Measurements from ENCODE around the gene RPA3.

DNA sequence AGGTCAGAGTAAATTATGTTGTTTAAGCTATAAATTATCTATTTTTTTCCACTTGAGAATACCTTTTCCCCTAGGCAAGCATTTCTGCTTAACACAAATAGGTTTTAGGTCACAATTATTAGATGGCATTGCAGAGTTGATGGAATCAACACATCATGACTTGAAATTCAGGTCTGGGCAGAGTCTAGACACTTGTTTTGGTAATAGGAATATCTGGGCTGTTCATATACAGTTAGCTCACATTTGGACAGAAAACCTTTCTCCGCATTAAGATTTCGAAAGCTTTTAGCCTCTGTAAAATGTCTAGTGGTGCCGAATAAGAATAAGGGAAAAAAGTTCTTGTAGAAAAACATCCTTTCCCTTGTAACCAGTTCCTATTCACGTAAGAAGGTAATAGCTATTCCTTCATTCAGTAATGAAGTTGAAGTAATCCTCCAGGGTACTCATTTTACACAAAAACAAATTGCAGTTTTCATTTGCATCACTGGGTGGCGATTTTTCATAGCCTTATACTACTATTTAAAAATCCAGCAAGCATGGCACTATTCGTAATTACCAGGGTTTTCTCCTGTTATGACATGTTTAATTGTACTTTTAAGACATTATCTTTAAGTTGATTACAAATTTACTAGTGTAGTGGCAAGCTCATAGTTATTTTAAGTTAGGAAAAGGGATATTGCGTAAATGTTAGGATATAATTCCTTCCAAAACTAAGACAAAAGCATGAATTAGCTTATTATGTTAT, 37.0 kb downstream of the RPA3 start:
- no peak for TF ChIP-seq GATA3 (IDR thresholded peaks at IDR 0.05; ENCODE audit: low read depth, low read length)
- no peak for TF ChIP-seq GATA2 (IDR thresholded peaks at IDR 0.05; ENCODE audit: low read depth, low read length)

All from SH-SY5Y (cell line).